ENCODE measurements around the gene ROCK2.

DNA sequence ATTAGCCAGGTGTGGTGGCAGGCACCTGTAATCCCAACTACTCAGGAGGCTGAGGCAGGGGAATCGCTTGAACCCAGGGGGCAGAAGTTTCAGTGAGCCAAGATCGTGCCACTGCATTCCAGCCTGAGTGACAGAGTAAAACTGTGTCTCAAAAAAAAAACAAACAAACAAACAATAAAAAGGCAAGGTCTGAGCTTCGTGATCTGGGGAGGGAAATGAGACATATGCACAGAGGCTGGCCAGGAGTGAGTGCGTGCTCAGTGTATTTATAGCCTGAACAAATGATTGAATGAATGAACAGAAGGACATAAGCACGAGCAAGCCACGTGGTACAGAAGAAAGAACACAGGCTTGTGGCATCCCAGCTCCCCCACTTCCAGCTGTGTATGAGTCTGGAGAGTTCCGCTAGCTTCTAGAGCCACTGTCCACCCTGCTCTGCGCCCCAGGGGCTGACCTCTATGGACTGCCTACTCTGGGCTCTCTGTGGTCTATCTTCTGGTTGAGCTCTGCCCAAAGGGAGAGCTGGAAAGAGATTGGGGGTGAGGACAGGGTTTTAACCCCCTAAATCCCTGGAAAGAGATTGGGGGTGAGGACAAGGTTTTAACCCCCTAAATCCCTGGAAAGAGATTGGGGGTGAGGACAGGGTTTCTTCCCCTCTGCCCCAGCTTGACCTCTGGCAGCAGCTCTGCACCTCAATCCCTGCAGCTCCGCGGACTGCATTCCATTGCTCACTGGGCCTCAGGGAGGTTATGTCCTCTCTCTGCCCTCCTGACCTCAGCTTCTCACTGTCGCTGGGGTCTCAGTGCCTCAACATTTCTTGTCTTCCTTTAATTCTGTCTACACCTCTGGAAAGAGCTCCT, 11.0 kb upstream of the ROCK2 start:
- TF ChIP-seq, protein P1, sequence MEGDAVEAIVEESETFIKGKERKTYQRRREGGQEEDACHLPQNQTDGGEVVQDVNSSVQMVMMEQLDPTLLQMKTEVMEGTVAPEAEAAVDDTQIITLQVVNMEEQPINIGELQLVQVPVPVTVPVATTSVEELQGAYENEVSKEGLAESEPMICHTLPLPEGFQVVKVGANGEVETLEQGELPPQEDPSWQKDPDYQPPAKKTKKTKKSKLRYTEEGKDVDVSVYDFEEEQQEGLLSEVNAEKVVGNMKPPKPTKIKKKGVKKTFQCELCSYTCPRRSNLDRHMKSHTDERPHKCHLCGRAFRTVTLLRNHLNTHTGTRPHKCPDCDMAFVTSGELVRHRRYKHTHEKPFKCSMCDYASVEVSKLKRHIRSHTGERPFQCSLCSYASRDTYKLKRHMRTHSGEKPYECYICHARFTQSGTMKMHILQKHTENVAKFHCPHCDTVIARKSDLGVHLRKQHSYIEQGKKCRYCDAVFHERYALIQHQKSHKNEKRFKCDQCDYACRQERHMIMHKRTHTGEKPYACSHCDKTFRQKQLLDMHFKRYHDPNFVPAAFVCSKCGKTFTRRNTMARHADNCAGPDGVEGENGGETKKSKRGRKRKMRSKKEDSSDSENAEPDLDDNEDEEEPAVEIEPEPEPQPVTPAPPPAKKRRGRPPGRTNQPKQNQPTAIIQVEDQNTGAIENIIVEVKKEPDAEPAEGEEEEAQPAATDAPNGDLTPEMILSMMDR (IDR thresholded peaks at IDR 0.05; ENCODE audit: poor library complexity), result no peak
- TF ChIP-seq EZH2 (IDR thresholded peaks at IDR 0.05; ENCODE audit: borderline replicate concordance), result no peak
